HEK293 (cell line): ENCODE measurements around the gene MBLAC1.

Source experiments
- GLI2 ChIP-seq: fragments of 450-650 bp; formaldehyde crosslinking; IDR thresholded peaks from 2 replicates; pipeline ENCODE4; 2017; ENCODE audit warnings: missing biosample characterization, missing genetic modification characterization, low read depth, borderline replicate concordance
- HOXA7 ChIP-seq: sonication (generic); formaldehyde crosslinking; IDR thresholded peaks from 2 replicates; pipeline ENCODE4 v1.8.1; 2022; ENCODE audit warnings: missing genetic modification reagents, borderline replicate concordance
- KLF7 ChIP-seq: fragments of 450-650 bp; formaldehyde crosslinking; IDR thresholded peaks from 2 replicates; pipeline ENCODE4 v1.5.1; 2016; ENCODE audit warnings: missing biosample characterization, missing genetic modification characterization, borderline replicate concordance
- KLF9 ChIP-seq: fragments of 450-650 bp; formaldehyde crosslinking; IDR thresholded peaks from 2 replicates; pipeline ENCODE4 v1.5.1; 2016; ENCODE audit warnings: missing biosample characterization, missing genetic modification characterization, low read depth
- MZF1 ChIP-seq: fragments of 450-650 bp; formaldehyde crosslinking; IDR thresholded peaks from 2 replicates; pipeline ENCODE4 v1.5.1; 2017; ENCODE audit warnings: missing biosample characterization, missing genetic modification characterization, borderline replicate concordance
- RBAK ChIP-seq: fragments of 450-650 bp; formaldehyde crosslinking; IDR thresholded peaks from 2 replicates; pipeline ENCODE4 v1.5.1; 2016; ENCODE audit warnings: missing biosample characterization, missing genetic modification characterization
- SALL2 ChIP-seq: fragments of 450-650 bp; formaldehyde crosslinking; IDR thresholded peaks from 2 replicates; pipeline ENCODE4 v1.5.0; 2017; ENCODE audit warnings: missing biosample characterization, mild to moderate bottlenecking, missing genetic modification characterization, borderline replicate concordance
- SCRT2 ChIP-seq: fragments of 450-650 bp; formaldehyde crosslinking; IDR thresholded peaks from 2 replicates; pipeline ENCODE4 v1.5.1; 2016; ENCODE audit warnings: missing biosample characterization, missing genetic modification characterization
- ZBTB26 ChIP-seq: fragments of 450-650 bp; formaldehyde crosslinking; optimal IDR thresholded peaks from 2 replicates; pipeline ENCODE3; 2016; ENCODE audit warnings: missing biosample characterization, mild to moderate bottlenecking, missing genetic modification characterization
- ZFP3 ChIP-seq: fragments of 450-650 bp; formaldehyde crosslinking; IDR thresholded peaks from 2 replicates; pipeline ENCODE4 v1.5.1; 2016; ENCODE audit warnings: low read depth, missing biosample characterization, missing genetic modification characterization
- ZFP37 ChIP-seq: fragments of 450-650 bp; formaldehyde crosslinking; IDR thresholded peaks from 2 replicates; pipeline ENCODE4 v1.5.1; 2016; ENCODE audit warnings: missing biosample characterization, missing genetic modification characterization
- ZFP69B ChIP-seq: fragments of 450-650 bp; formaldehyde crosslinking; IDR thresholded peaks from 2 replicates; pipeline ENCODE4 v1.5.1; 2016; ENCODE audit warnings: missing biosample characterization, missing genetic modification characterization
- ZIC2 ChIP-seq: fragments of 450-650 bp; formaldehyde crosslinking; IDR thresholded peaks from 2 replicates; pipeline ENCODE4 v1.5.1; 2016; ENCODE audit warnings: missing biosample characterization, missing genetic modification characterization
- ZNF155 ChIP-seq: fragments of 450-650 bp; formaldehyde crosslinking; IDR thresholded peaks from 2 replicates; pipeline ENCODE4 v1.5.1; 2016; ENCODE audit warnings: missing biosample characterization, missing genetic modification characterization
- ZNF16 ChIP-seq: fragments of 450-650 bp; formaldehyde crosslinking; IDR thresholded peaks from 2 replicates; pipeline ENCODE4 v1.5.1; 2016; ENCODE audit warnings: low read depth, missing biosample characterization, missing genetic modification characterization
- ZNF175 ChIP-seq: fragments of 450-650 bp; formaldehyde crosslinking; IDR thresholded peaks from 2 replicates; pipeline ENCODE4 v1.5.1; 2016; ENCODE audit warnings: missing biosample characterization, missing genetic modification characterization
- ZNF221 ChIP-seq: fragments of 450-650 bp; formaldehyde crosslinking; IDR thresholded peaks from 2 replicates; pipeline ENCODE4 v1.5.1; 2017; ENCODE audit warnings: missing biosample characterization, missing genetic modification characterization, borderline replicate concordance
- ZNF302 ChIP-seq: fragments of 450-650 bp; formaldehyde crosslinking; IDR thresholded peaks from 2 replicates; pipeline ENCODE4 v1.5.1; 2016; ENCODE audit warnings: missing biosample characterization, missing genetic modification characterization, low read depth
- ZNF341 ChIP-seq: fragments of 450-650 bp; formaldehyde crosslinking; IDR thresholded peaks from 2 replicates; pipeline ENCODE4; 2016; ENCODE audit warnings: low read depth, missing biosample characterization, missing genetic modification characterization
- ZNF350 ChIP-seq: fragments of 450-650 bp; formaldehyde crosslinking; IDR thresholded peaks from 2 replicates; pipeline ENCODE4 v1.5.0; 2017; ENCODE audit warnings: missing biosample characterization, mild to moderate bottlenecking, missing genetic modification characterization
- ZNF37A ChIP-seq: fragments of 450-650 bp; IDR thresholded peaks from 2 replicates; pipeline ENCODE4 v1.5.1; 2018; ENCODE audit warnings: missing biosample characterization, missing genetic modification characterization
- ZNF391 ChIP-seq: fragments of 450-650 bp; formaldehyde crosslinking; IDR thresholded peaks from 2 replicates; pipeline ENCODE4 v1.5.1; 2016; ENCODE audit warnings: low read depth, missing biosample characterization, missing genetic modification characterization, borderline replicate concordance
- ZNF426 ChIP-seq: fragments of 450-650 bp; formaldehyde crosslinking; IDR thresholded peaks from 2 replicates; pipeline ENCODE4 v1.5.1; 2017; ENCODE audit warnings: missing biosample characterization, missing genetic modification characterization, mild to moderate bottlenecking, inconsistent platforms, moderate library complexity
- ZNF514 ChIP-seq: fragments of 450-650 bp; formaldehyde crosslinking; IDR thresholded peaks from 2 replicates; pipeline ENCODE4 v1.5.1; 2016; ENCODE audit warnings: missing biosample characterization, missing genetic modification characterization
- ZNF544 ChIP-seq: fragments of 450-650 bp; formaldehyde crosslinking; IDR thresholded peaks from 2 replicates; pipeline ENCODE4 v1.5.0; 2017; ENCODE audit warnings: missing biosample characterization, missing genetic modification characterization
- ZNF548 ChIP-seq: fragments of 450-650 bp; formaldehyde crosslinking; IDR thresholded peaks from 2 replicates; pipeline ENCODE4 v1.5.1; 2016; ENCODE audit warnings: missing biosample characterization, missing genetic modification characterization
- ZNF549 ChIP-seq: fragments of 450-650 bp; IDR thresholded peaks from 2 replicates; pipeline ENCODE4 v1.5.1; 2018; ENCODE audit warnings: missing biosample characterization, missing genetic modification characterization, mild to moderate bottlenecking, inconsistent platforms, moderate library complexity
- ZNF555 ChIP-seq: fragments of 450-650 bp; formaldehyde crosslinking; conservative IDR thresholded peaks from 2 replicates; pipeline ENCODE4 v1.5.1; 2017; ENCODE audit warnings: missing biosample characterization, mild to moderate bottlenecking, missing genetic modification characterization, inconsistent platforms
- ZNF580 ChIP-seq: fragments of 450-650 bp; formaldehyde crosslinking; IDR thresholded peaks from 2 replicates; pipeline ENCODE4 v1.5.1; 2016; ENCODE audit warnings: missing biosample characterization, missing genetic modification characterization
- ZNF585B ChIP-seq: fragments of 450-650 bp; formaldehyde crosslinking; IDR thresholded peaks from 2 replicates; pipeline ENCODE4 v1.5.1; 2016; ENCODE audit warnings: missing biosample characterization, missing genetic modification characterization
- ZNF596 ChIP-seq: fragments of 450-650 bp; IDR thresholded peaks from 2 replicates; pipeline ENCODE4 v1.5.0; 2018; ENCODE audit warnings: missing biosample characterization, mild to moderate bottlenecking, missing genetic modification characterization, moderate library complexity
- ZNF654 ChIP-seq: fragments of 450-650 bp; formaldehyde crosslinking; IDR thresholded peaks from 2 replicates; pipeline ENCODE4 v1.5.1; 2016; ENCODE audit warnings: low read depth, missing biosample characterization, missing genetic modification characterization
- ZNF777 ChIP-seq: fragments of 450-650 bp; formaldehyde crosslinking; IDR thresholded peaks from 2 replicates; pipeline ENCODE4 v1.5.1; 2017; ENCODE audit warnings: missing biosample characterization, missing genetic modification characterization, borderline replicate concordance
- ZXDB ChIP-seq: fragments of 450-650 bp; formaldehyde crosslinking; IDR thresholded peaks from 2 replicates; pipeline ENCODE4 v1.5.1; 2016; ENCODE audit warnings: missing biosample characterization, missing genetic modification characterization
- TF ChIP-seq, protein P1 (sequence below): fragments of 450-650 bp; formaldehyde crosslinking; IDR thresholded peaks from 2 replicates; pipeline ENCODE4 v1.5.1; 2016; ENCODE audit warnings: missing biosample characterization, missing genetic modification characterization
- TF ChIP-seq, protein P2 (sequence below): fragments of 450-650 bp; formaldehyde crosslinking; IDR thresholded peaks from 2 replicates; pipeline ENCODE4 v1.5.1; 2016; ENCODE audit warnings: missing biosample characterization, missing genetic modification characterization

The MBLAC1 gene

GRCh38 chr7:100100420-100101015 is 26.2 kb upstream of the MBLAC1 start (continued):
- TF ChIP-seq ZNF549 (tag by site-specific recombination), result no peak
- TF ChIP-seq ZNF514, result no peak
- peak; percentile 66 for TF ChIP-seq ZFP69B (tag by site-specific recombination)
- no peak for TF ChIP-seq ZNF175
- TF ChIP-seq ZNF426 (tag by site-specific recombination), result no peak
- TF ChIP-seq, protein P1, sequence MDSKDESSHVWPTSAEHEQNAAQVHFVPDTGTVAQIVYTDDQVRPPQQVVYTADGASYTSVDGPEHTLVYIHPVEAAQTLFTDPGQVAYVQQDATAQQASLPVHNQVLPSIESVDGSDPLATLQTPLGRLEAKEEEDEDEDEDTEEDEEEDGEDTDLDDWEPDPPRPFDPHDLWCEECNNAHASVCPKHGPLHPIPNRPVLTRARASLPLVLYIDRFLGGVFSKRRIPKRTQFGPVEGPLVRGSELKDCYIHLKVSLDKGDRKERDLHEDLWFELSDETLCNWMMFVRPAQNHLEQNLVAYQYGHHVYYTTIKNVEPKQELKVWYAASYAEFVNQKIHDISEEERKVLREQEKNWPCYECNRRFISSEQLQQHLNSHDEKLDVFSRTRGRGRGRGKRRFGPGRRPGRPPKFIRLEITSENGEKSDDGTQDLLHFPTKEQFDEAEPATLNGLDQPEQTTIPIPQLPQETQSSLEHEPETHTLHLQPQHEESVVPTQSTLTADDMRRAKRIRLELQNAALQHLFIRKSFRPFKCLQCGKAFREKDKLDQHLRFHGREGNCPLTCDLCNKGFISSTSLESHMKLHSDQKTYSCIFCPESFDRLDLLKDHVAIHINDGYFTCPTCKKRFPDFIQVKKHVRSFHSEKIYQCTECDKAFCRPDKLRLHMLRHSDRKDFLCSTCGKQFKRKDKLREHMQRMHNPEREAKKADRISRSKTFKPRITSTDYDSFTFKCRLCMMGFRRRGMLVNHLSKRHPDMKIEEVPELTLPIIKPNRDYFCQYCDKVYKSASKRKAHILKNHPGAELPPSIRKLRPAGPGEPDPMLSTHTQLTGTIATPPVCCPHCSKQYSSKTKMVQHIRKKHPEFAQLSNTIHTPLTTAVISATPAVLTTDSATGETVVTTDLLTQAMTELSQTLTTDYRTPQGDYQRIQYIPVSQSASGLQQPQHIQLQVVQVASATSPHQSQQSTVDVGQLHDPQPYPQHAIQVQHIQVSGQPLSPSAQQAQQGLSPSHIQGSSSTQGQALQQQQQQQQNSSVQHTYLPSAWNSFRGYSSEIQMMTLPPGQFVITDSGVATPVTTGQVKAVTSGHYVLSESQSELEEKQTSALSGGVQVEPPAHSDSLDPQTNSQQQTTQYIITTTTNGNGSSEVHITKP (tag by site-specific recombination), result peak; percentile 52
- no peak for TF ChIP-seq ZNF155 (tag by site-specific recombination)
- TF ChIP-seq ZIC2, result peak; percentile 64
- TF ChIP-seq ZNF16 (tag by site-specific recombination), result no peak
- peak; percentile 90 for TF ChIP-seq ZXDB
- no peak for TF ChIP-seq ZFP3 (tag by site-specific recombination)
- TF ChIP-seq GLI2 (tag by site-specific recombination), result no peak
- TF ChIP-seq ZNF580 (tag by site-specific recombination), result peak; percentile 84
- TF ChIP-seq ZBTB26 (tag by site-specific recombination), result peak; percentile 90
- TF ChIP-seq ZNF37A (tag by site-specific recombination), result no peak
- no peak for TF ChIP-seq ZNF544 (tag by site-specific recombination)
- no peak for TF ChIP-seq ZNF302 (tag by site-specific recombination)
- TF ChIP-seq ZNF654, result no peak
- TF ChIP-seq SCRT2, result no peak
- no peak for TF ChIP-seq ZNF350 (tag by site-specific recombination)
- no peak for TF ChIP-seq ZNF221 (tag by site-specific recombination)
- no peak for TF ChIP-seq MZF1
- TF ChIP-seq KLF7 (tag by site-specific recombination), result peak; percentile 94
- TF ChIP-seq ZNF391 (tag by site-specific recombination), result peak; percentile 74; the same call in 1 of the 2 replicates
- TF ChIP-seq, protein P2, sequence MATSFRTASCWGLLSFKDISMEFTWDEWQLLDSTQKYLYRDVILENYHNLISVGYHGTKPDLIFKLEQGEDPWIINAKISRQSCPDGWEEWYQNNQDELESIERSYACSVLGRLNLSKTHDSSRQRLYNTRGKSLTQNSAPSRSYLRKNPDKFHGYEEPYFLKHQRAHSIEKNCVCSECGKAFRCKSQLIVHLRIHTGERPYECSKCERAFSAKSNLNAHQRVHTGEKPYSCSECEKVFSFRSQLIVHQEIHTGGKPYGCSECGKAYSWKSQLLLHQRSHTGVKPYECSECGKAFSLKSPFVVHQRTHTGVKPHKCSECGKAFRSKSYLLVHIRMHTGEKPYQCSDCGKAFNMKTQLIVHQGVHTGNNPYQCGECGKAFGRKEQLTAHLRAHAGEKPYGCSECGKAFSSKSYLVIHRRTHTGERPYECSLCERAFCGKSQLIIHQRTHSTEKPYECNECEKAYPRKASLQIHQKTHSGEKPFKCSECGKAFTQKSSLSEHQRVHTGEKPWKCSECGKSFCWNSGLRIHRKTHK (tag by site-specific recombination), result no peak
- no peak for TF ChIP-seq ZNF555 (tag by site-specific recombination)
- TF ChIP-seq ZNF341 (tag by site-specific recombination), result peak; percentile 91
- TF ChIP-seq SALL2 (tag by site-specific recombination), result no peak
- TF ChIP-seq KLF9 (tag by site-specific recombination), result peak; percentile 98
- TF ChIP-seq HOXA7 (CRISPR knock-in tag), result no peak
- TF ChIP-seq ZNF596 (tag by site-specific recombination), result no peak
- TF ChIP-seq RBAK (tag by site-specific recombination), result no peak
- TF ChIP-seq ZFP37 (tag by site-specific recombination), result no peak; the same call in 1 of the 2 replicates
- TF ChIP-seq ZNF777 (tag by site-specific recombination), result no peak
- no peak for TF ChIP-seq ZNF548 (tag by site-specific recombination)
- TF ChIP-seq ZNF585B (tag by site-specific recombination), result no peak
